ENCODE results near the gene ZNF679.

GRCh38 chr7:64300641-64301405, 72.5 kb downstream of the ZNF679 start:
- no peak for TF ChIP-seq CTCF (IDR thresholded peaks at IDR 0.05; ENCODE audit: insufficient read depth, low read length, poor library complexity, severe bottlenecking)
- no peak for TF ChIP-seq EZH2phosphoT487 (conservative IDR thresholded peaks at IDR 0.05; ENCODE audit: low read length)
